Coronary artery (tissue), 2 donors: ENCODE results near the gene JAKMIP1.

Experiments used
- DNase-seq: peaks from one replicate; pipeline ENCODE4 v3.0.0-alpha.2; 2017; ENCODE audit warnings: low spot score
- H3K27ac ChIP-seq, 2 donors: fragments of 200-600 bp; sonication (generic); one replicate each; pipeline ENCODE4 v1.5.1; 2016 to 2019
- H3K4me3 ChIP-seq: fragments of 200-600 bp; sonication (generic); 2 replicates; pipeline ENCODE4 v1.5.1; 2016; ENCODE audit warnings: mild to moderate bottlenecking, moderate library complexity
- CTCF ChIP-seq: fragments of 200-600 bp; sonication (generic); IDR thresholded peaks from one replicate; pipeline ENCODE4 v1.5.1; 2019; ENCODE audit warnings: antibody characterized with exemption

JAKMIP1 gene

GRCh38 chr4:6093671-6094070, 106.7 kb downstream of the JAKMIP1 start:
- DNase-seq: no peak
- H3K27ac ChIP-seq: no peak overlapping the region
- no peak for TF ChIP-seq CTCF
- no peak overlapping the region for H3K4me3 ChIP-seq

- DNase-seq: no peak
- no peak overlapping the region for H3K4me3 ChIP-seq
- no peak overlapping the region for H3K27ac ChIP-seq
- TF ChIP-seq CTCF: no peak
Observed at GRCh38 chr4:6092971-6093370, 107.4 kb downstream of the JAKMIP1 start.

- no peak for TF ChIP-seq CTCF
- H3K4me3 ChIP-seq: no peak overlapping the region
- DNase-seq: no peak
- no peak overlapping the region for H3K27ac ChIP-seq
Observed at GRCh38 chr4:6092131-6092530, 108.2 kb downstream of the JAKMIP1 start.

GRCh38 chr4:6090931-6091330, 109.4 kb downstream of the JAKMIP1 start:
- no peak for DNase-seq
- TF ChIP-seq CTCF: no peak
- Histone ChIP-seq H3K4me3 (no peak overlapping the region), H3K27ac (no peak overlapping the region)

GRCh38 chr4:6088950-6089349, 111.4 kb downstream of the JAKMIP1 start:
- no peak overlapping the region for H3K27ac ChIP-seq
- DNase-seq: peak; percentile 12
- no peak for TF ChIP-seq CTCF
- H3K4me3 ChIP-seq: no peak overlapping the region

- no peak overlapping the region for H3K4me3 ChIP-seq
- DNase-seq: peak; percentile 35
- TF ChIP-seq CTCF: no peak
- H3K27ac ChIP-seq: no peak overlapping the region
Observed at GRCh38 chr4:6087669-6088341, 112.5 kb downstream of the JAKMIP1 start.

GRCh38 chr4:6086846-6087245, 113.5 kb downstream of the JAKMIP1 start:
- H3K27ac ChIP-seq: no peak overlapping the region
- H3K4me3 ChIP-seq: no peak overlapping the region
- TF ChIP-seq CTCF: no peak
- no peak for DNase-seq
